ENCODE results near the gene ZNFX1. TPM values are rescaled to one million over a fixed set of nuclear protein-coding genes. Genes with fewer than 3 reads are reported as not detected.

ZNFX1 gene
- total RNA-seq, 1 experiment from 2014 or later = 11.0 TPM

- Mint-ChIP-seq H3K9me3 (peaks cover 7% of the 10 kb centered on the region), H3K36me3 (peaks cover 72% of the 10 kb centered on the region), H3K27me3 (ENCODE audit: low read depth) (no peaks in the 10 kb centered on the region; the same call in 1 of the 2 replicates), H3K4me1 (peaks cover 50% of the 10 kb centered on the region), H3K4me3 (peak overlapping the region; percentile 100), H3K27ac (peak overlapping the region; percentile 99)
- DNase-seq (ENCODE audit: low spot score) (no peak), ATAC-seq (no peak)
- POLR2A ChIA-PET = no interaction called here
- CTCF ChIA-PET = no interaction called here
- TF ChIP-seq ZNF423 (CRISPR knock-in tag; IDR thresholded peaks at IDR 0.05) (no peak), CREB1 (CRISPR knock-in tag; IDR thresholded peaks at IDR 0.05) (no peak), CBFB (CRISPR knock-in tag; IDR thresholded peaks at IDR 0.05; ENCODE audit: low read depth) (no peak), MYBL2 (CRISPR knock-in tag; IDR thresholded peaks at IDR 0.05) (no peak), HMGA2 (CRISPR knock-in tag; IDR thresholded peaks at IDR 0.05) (no peak), ZMAT4 (CRISPR knock-in tag; IDR thresholded peaks at IDR 0.05) (0 out of 2 replicates have a peak, but pooled peaks have one; percentile 5), NFATC4 (CRISPR knock-in tag; IDR thresholded peaks at IDR 0.05) (0 out of 2 replicates have a peak, but pooled peaks have one; percentile 2), ZSCAN18 (CRISPR knock-in tag; IDR thresholded peaks at IDR 0.05) (no peak), NFE2L1 (CRISPR knock-in tag; IDR thresholded peaks at IDR 0.05) (no peak), MLX (CRISPR knock-in tag; IDR thresholded peaks at IDR 0.05) (no peak), JUN (CRISPR knock-in tag; IDR thresholded peaks at IDR 0.05) (0 out of 2 replicates have a peak, but pooled peaks have one; percentile 52), PREB (CRISPR knock-in tag; IDR thresholded peaks at IDR 0.05; ENCODE audit: borderline replicate concordance) (no peak), ZNF138 (CRISPR knock-in tag; conservative IDR thresholded peaks at IDR 0.05) (no peak), ZNF671 (CRISPR knock-in tag; IDR thresholded peaks at IDR 0.05) (no peak; the same call in 1 of the 2 replicates), GRHL2 (CRISPR knock-in tag; IDR thresholded peaks at IDR 0.05; ENCODE audit: insufficient replicate concordance, severe bottlenecking) (no peak), NR2C2 (CRISPR knock-in tag; IDR thresholded peaks at IDR 0.05) (no peak), HMGXB4 (CRISPR knock-in tag; IDR thresholded peaks at IDR 0.05) (no peak; the same call in 1 of the 2 replicates), ZBTB21 (CRISPR knock-in tag; IDR thresholded peaks at IDR 0.05; ENCODE audit: borderline replicate concordance) (no peak), RORB (CRISPR knock-in tag; IDR thresholded peaks at IDR 0.05) (no peak), ZNF232 (CRISPR knock-in tag; IDR thresholded peaks at IDR 0.05) (no peak; the same call in none of the 2 replicates), ATF2 (CRISPR knock-in tag; IDR thresholded peaks at IDR 0.05; ENCODE audit: borderline replicate concordance, low read depth) (no peak), RELA (CRISPR knock-in tag; IDR thresholded peaks at IDR 0.05; ENCODE audit: borderline replicate concordance) (no peak), TCF7 (CRISPR knock-in tag; IDR thresholded peaks at IDR 0.05; ENCODE audit: low read depth) (no peak), ESRRA (CRISPR knock-in tag; IDR thresholded peaks at IDR 0.05; ENCODE audit: borderline replicate concordance) (no peak), ZNF532 (CRISPR knock-in tag; IDR thresholded peaks at IDR 0.05; ENCODE audit: borderline replicate concordance) (no peak)
Observed at GRCh38 chr20:49278818-49279676, 1.2 kb upstream of the ZNFX1 start.

Data from WTC11 (cell line).